HepG2 (cell line): ENCODE measurements around the gene WDR93. TPM values are rescaled to one million over a fixed set of nuclear protein-coding genes. Genes with fewer than 3 reads are reported as not detected.
A peak's percentile ranks its signal among the peaks of the same experiment; 100 is the strongest.

Experiments
- ETS1 ChIP-seq: sonication (generic); formaldehyde crosslinking; IDR thresholded peaks from 2 replicates; pipeline ENCODE4 v1.4.0; 2020; ENCODE audit warnings: missing genetic modification reagents
- GLI4 ChIP-seq: sonication (generic); formaldehyde crosslinking; IDR thresholded peaks from 2 replicates; pipeline ENCODE4 v1.5.1; 2020; ENCODE audit warnings: missing genetic modification reagents, mild to moderate bottlenecking, moderate library complexity, borderline replicate concordance
- GRHL1 ChIP-seq: sonication (generic); formaldehyde crosslinking; conservative IDR thresholded peaks from 2 replicates; pipeline ENCODE4 v1.8.0; 2022; ENCODE audit warnings: missing genetic modification reagents
- HNRNPL ChIP-seq: fragments of 200-400 bp; formaldehyde crosslinking; IDR thresholded peaks from 2 replicates; pipeline ENCODE4 v1.6.1; 2017; ENCODE audit warnings: mild to moderate bottlenecking, low read depth, low read length
- MED1 ChIP-seq: sonication (generic); formaldehyde crosslinking; IDR thresholded peaks from 2 replicates; pipeline ENCODE4 v1.4.0; 2020; ENCODE audit warnings: missing genetic modification reagents
- MTF1 ChIP-seq: sonication (generic); formaldehyde crosslinking; IDR thresholded peaks from 2 replicates; pipeline ENCODE4 v1.5.0; 2020; ENCODE audit warnings: missing genetic modification reagents
- PATZ1 ChIP-seq: sonication (generic); formaldehyde crosslinking; IDR thresholded peaks from 2 replicates; pipeline ENCODE4 v1.4.0; 2020; ENCODE audit warnings: missing genetic modification reagents
- PAXIP1 ChIP-seq: sonication (generic); formaldehyde crosslinking; conservative IDR thresholded peaks from 2 replicates; pipeline ENCODE4 v1.4.0; 2020; ENCODE audit warnings: mild to moderate bottlenecking, missing genetic modification reagents, moderate library complexity
- SMARCE1 ChIP-seq: fragments of 450-650 bp; IDR thresholded peaks from 2 replicates; pipeline ENCODE4 v1.6.1; 2017; ENCODE audit warnings: borderline replicate concordance
- SP140L ChIP-seq: sonication (generic); formaldehyde crosslinking; IDR thresholded peaks from 2 replicates; pipeline ENCODE4 v1.4.0; 2020; ENCODE audit warnings: missing genetic modification reagents, borderline replicate concordance
- SRY ChIP-seq: sonication (generic); formaldehyde crosslinking; IDR thresholded peaks from 2 replicates; pipeline ENCODE4 v1.8.0; 2022; ENCODE audit warnings: mild to moderate bottlenecking, missing genetic modification reagents
- THAP11 ChIP-seq: IDR thresholded peaks from 2 replicates; pipeline ENCODE4 v1.6.1; 2016; ENCODE audit warnings: missing biosample characterization, missing genetic modification reagents
- ZNF24 ChIP-seq: fragments of 450-650 bp; IDR thresholded peaks from 2 replicates; pipeline ENCODE4 v1.6.1; 2017; ENCODE audit warnings: antibody characterized with exemption, mild to moderate bottlenecking
- ZNF280D ChIP-seq: sonication (generic); formaldehyde crosslinking; IDR thresholded peaks from 2 replicates; pipeline ENCODE4 v1.5.1; 2020; ENCODE audit warnings: mild to moderate bottlenecking, missing genetic modification reagents
- ZNF761 ChIP-seq: sonication (generic); formaldehyde crosslinking; conservative IDR thresholded peaks from 2 replicates; pipeline ENCODE4 v1.4.0; 2020; ENCODE audit warnings: mild to moderate bottlenecking, missing genetic modification reagents
- ZNF788 ChIP-seq: sonication (generic); formaldehyde crosslinking; IDR thresholded peaks from 2 replicates; pipeline ENCODE4 v1.5.0; 2020; ENCODE audit warnings: mild to moderate bottlenecking, missing genetic modification reagents, borderline replicate concordance
- polyA plus RNA-seq, 8 experiments: library from polyadenylated mRNA; depleted of rRNA in 3 of 8; stranded (reverse) in 7 of 8; unstranded in 1 of 8; fragments of >200 nt; fragmentation: Illumina TruSeq in 4 of 8; extraction: Trizol in 4 of 8; gene quantifications; 2 replicates each; pipeline versions ENCODE4 v1.2.1 to v1.2.3, GENCODE V29; 2011 to 2016; ENCODE audit warnings: low read depth in 4 of 8, missing spikeins in 1 of 8, mixed read lengths in 1 of 8; ENCODE audit not compliant: insufficient read depth in 1 of 8
- total RNA-seq, 5 experiments: library from RNA; depleted of rRNA; stranded (reverse); fragments of >200 nt; fragmentation: Illumina TruSeq; extraction: Trizol; gene quantifications; 2 replicates each; pipeline ENCODE4 v1.2.3, GENCODE V29; 2016; ENCODE audit warnings: low read depth in 1 of 5

WDR93 gene
- total and polyA plus RNA-seq, 2 of the 13 experiments (the other 11 are each of a cell fraction or from before 2014, with no cell fraction given) = 0.07 TPM; not detected in 1

- TF ChIP-seq ZNF280D (CRISPR knock-in tag) = no peak
- no peak for TF ChIP-seq GRHL1 (CRISPR knock-in tag)
- no peak; the same call in 1 of the 2 replicates for TF ChIP-seq ZNF788 (CRISPR knock-in tag)
- TF ChIP-seq PAXIP1 (CRISPR knock-in tag) = no peak
- TF ChIP-seq SMARCE1 = no peak
- no peak for TF ChIP-seq ZNF24
- peak; percentile 63 for TF ChIP-seq MED1
- 0 out of 2 replicates have a peak, but pooled peaks have one; percentile 54 for TF ChIP-seq ZNF761 (CRISPR knock-in tag)
- 0 out of 2 replicates have a peak, but pooled peaks have one; percentile 28 for TF ChIP-seq ETS1 (CRISPR knock-in tag)
- no peak for TF ChIP-seq GLI4 (CRISPR knock-in tag)
- no peak for TF ChIP-seq SRY (CRISPR knock-in tag)
- TF ChIP-seq MTF1 = no peak
- TF ChIP-seq THAP11 (CRISPR knock-in tag) = peak; percentile 48; the same call in 1 of the 2 replicates
- no peak for TF ChIP-seq HNRNPL
- no peak for TF ChIP-seq SP140L (CRISPR knock-in tag)
- TF ChIP-seq PATZ1 (CRISPR knock-in tag) = no peak
Measured at GRCh38 chr15:89750560-89751542, 60.2 kb downstream of the WDR93 start, which contains the start of gene MESP1 (continued).
